Activated CD8-positive, alpha-beta memory T cell treated with anti-CD3 and anti-CD28 coated beads, Interleukin-2, amount 10 ng/mL, durations not matched to agents 7 days and 5 days (primary cell): ENCODE measurements around the gene CD79A. TPM values are rescaled to one million over a fixed set of nuclear protein-coding genes. Genes with fewer than 3 reads are reported as not detected.

Source experiments
- microRNA-seq: library from miRNA; unstranded; fragments of <30 nt; microRNA quantifications from one replicate; pipeline ENCODE4 v1.2.0, GENCODE V29; 2022
- total RNA-seq, 2 experiments: library from RNA; stranded (reverse); gene quantifications; one replicate each; pipeline ENCODE4 v1.2.3, GENCODE V29; 2021

Gene CD79A
- total RNA-seq, 2 experiments from 2014 or later, result 4.0 to 4.1 TPM

Small RNAs within 50 kb of the gene (microRNA-seq; reads per million reads assigned to microRNA genes)
- not detected for gene MIR6797

Other genes with a start within 250 kb of the CD79A start
- not detected for gene CEACAM7, start 189.0 kb upstream of the CD79A start, total RNA-seq
- gene CEACAM5, start 168.7 kb upstream of the CD79A start, total RNA-seq, result not detected
- not detected for gene CEACAM6, start 121.7 kb upstream of the CD79A start, total RNA-seq
- gene CEACAM3, start 80.7 kb upstream of the CD79A start, total RNA-seq, result not detected
- not detected for gene LYPD4, start 32.6 kb upstream of the CD79A start, total RNA-seq
- not detected for gene DMRTC2, start 32.2 kb upstream of the CD79A start, total RNA-seq
- 1,000 to 10,000 TPM; 3,135 to 3,310 TPM for gene RPS19, start 17.0 kb upstream of the CD79A start, total RNA-seq
- gene ARHGEF1, start 5.9 kb downstream of the CD79A start, total RNA-seq, result 100 to 1,000 TPM; 545 to 682 TPM
- gene ERFL, start 51.2 kb downstream of the CD79A start, total RNA-seq, result 1 to 10 TPM; 1.5 to 1.9 TPM
- gene RABAC1, start 82.0 kb downstream of the CD79A start, total RNA-seq, result 10 to 100 TPM; 81.3 to 93.9 TPM
- 1 to 10 TPM; 3.4 to 5.6 TPM for gene ATP1A3, start 117.0 kb downstream of the CD79A start, total RNA-seq
- under 1 TPM; 0.44 to 0.56 TPM for gene GRIK5, start 192.9 kb downstream of the CD79A start, total RNA-seq
- 10 to 100 TPM; 14.7 to 18.3 TPM for gene ZNF574, start 198.9 kb downstream of the CD79A start, total RNA-seq